Measurements from ENCODE around the gene RPTOR. TPM values are rescaled to one million over a fixed set of nuclear protein-coding genes. Genes with fewer than 3 reads are reported as not detected.

RPTOR gene
- total RNA-seq, 1 donor from 2014 or later, result 21.8 TPM

DNA sequence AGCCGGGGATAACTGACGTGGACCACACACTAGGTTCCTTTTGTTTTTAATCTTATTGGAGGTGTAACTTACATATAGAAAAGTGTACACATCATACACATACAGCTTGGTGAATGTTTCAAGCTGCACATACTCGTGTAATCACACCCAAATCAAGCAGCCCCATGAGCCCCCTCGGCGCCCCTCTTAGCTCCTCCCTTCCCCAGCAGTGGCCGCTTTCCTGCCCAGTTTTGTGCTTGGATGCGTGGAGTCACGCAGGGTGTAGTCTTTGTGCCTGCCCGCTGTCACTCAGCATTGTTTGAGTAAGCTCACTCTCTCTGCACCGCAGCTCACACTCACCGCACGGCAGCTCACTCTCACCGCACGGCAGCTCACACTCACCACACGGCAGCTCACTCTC, 295.3 kb downstream of the RPTOR start:
- intact Hi-C loops (cut with micrococcal nuclease), result no loop called here
- TF ChIP-seq, protein P1, sequence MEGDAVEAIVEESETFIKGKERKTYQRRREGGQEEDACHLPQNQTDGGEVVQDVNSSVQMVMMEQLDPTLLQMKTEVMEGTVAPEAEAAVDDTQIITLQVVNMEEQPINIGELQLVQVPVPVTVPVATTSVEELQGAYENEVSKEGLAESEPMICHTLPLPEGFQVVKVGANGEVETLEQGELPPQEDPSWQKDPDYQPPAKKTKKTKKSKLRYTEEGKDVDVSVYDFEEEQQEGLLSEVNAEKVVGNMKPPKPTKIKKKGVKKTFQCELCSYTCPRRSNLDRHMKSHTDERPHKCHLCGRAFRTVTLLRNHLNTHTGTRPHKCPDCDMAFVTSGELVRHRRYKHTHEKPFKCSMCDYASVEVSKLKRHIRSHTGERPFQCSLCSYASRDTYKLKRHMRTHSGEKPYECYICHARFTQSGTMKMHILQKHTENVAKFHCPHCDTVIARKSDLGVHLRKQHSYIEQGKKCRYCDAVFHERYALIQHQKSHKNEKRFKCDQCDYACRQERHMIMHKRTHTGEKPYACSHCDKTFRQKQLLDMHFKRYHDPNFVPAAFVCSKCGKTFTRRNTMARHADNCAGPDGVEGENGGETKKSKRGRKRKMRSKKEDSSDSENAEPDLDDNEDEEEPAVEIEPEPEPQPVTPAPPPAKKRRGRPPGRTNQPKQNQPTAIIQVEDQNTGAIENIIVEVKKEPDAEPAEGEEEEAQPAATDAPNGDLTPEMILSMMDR (IDR thresholded peaks at IDR 0.05; ENCODE audit: borderline replicate concordance), result no peak
- no peak overlapping the region for H3K4me3 ChIP-seq
- no peak overlapping the region for H3K27ac ChIP-seq (replicated peaks)
- H3K9me3 ChIP-seq (replicated peaks), result no peaks in the 10 kb centered on the region
- H3K36me3 ChIP-seq, result peaks cover 14% of the 10 kb centered on the region
- no peaks in the 10 kb centered on the region for H3K27me3 ChIP-seq (ENCODE audit: low read depth)
- H3K4me1 ChIP-seq, result no peaks in the 10 kb centered on the region
- peak; percentile 2 for DNase-seq

DNA sequence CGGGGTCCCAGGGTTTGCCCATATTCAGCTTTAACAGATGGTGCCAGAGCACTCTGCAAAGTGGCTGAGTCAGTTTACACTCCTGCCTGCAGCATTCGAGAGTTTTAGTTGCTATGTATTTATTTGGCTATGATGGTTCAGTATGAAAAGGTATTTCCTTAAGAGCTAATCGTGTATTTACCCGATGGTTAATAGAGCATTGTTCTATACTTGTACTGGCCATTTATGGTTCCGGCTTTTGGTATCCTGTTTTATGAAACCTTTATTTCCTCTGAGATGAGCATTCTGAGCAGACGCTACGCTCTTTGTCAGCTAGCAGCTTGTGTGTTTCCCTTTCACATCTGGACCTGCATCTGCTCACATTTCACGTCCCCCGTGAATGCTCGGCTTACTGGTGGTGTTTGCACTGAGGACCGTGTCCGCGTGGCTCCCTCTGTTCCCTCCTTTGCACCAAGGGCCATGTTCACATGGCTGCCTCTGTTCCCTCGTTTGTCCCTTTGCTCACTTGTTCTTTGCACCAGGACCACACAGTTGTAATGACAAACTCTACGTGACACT, 297.9 kb downstream of the RPTOR start:
- Histone ChIP-seq H3K27ac (replicated peaks) (no peak overlapping the region), H3K27me3 (ENCODE audit: low read depth) (no peaks in the 10 kb centered on the region), H3K9me3 (replicated peaks) (no peaks in the 10 kb centered on the region), H3K4me1 (no peaks in the 10 kb centered on the region), H3K36me3 (peaks cover 26% of the 10 kb centered on the region), H3K4me3 (no peak overlapping the region)
- DNase-seq, result no peak
- intact Hi-C loops (cut with micrococcal nuclease), result no loop called here
- TF ChIP-seq, protein P1 (IDR thresholded peaks at IDR 0.05; ENCODE audit: borderline replicate concordance), result no peak

DNA sequence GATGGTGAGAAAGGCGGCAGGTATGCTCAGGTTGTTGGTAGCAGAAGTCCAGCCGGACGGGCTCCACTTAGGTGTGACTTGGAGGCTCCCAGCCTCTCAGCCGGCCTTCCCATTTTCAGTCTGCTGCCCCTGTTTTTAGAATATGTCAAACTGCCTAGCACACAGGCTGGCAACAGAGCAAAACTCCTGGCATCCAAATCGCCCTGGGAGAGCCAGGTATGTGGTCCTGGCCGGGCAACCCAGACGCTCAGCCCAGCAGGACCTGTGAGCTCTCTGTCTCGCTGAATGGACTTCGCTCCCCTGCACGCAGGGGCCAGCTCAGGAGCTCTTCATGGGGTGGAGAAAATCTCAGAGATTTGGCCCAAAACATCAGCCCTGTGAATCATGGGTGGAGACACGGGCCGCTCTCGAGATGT, 299.1 kb downstream of the RPTOR start:
- peaks cover 26% of the 10 kb centered on the region for H3K36me3 ChIP-seq
- intact Hi-C loops (cut with micrococcal nuclease), result no loop called here
- no peaks in the 10 kb centered on the region for H3K9me3 ChIP-seq (replicated peaks)
- no peaks in the 10 kb centered on the region for H3K27me3 ChIP-seq (ENCODE audit: low read depth)
- DNase-seq, result no peak
- H3K27ac ChIP-seq (replicated peaks), result no peak overlapping the region
- H3K4me3 ChIP-seq, result no peak overlapping the region
- no peaks in the 10 kb centered on the region for H3K4me1 ChIP-seq
- TF ChIP-seq, protein P1 (IDR thresholded peaks at IDR 0.05; ENCODE audit: borderline replicate concordance), result no peak

DNA sequence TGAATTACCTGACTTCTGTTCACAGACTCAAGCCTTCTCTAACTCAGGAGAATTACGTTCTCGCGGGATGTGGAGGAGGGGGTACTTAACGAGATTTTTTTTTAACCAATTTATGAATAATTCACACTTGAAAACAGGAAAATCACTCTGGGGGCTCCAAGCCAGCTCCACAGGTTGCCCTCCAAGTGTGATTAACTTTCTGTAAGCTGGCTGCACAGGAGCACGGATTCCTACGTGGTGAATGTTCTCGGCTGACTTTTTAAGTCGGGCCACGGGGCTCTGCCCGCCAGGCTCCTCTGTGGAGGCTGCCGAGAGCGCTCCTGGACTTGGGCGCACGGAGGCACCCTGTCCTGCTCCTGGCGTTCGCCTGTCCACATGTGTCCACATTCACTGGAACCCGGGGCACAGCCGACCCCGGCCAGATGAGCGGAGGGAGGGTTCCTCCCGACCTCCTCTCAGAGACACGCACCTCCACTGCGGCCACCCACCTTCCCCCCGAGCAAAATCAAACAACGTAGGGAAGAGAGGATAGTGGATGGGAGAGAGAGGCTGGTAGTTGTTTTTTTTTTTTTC, 299.9 kb downstream of the RPTOR start:
- no peaks in the 10 kb centered on the region for H3K27me3 ChIP-seq (ENCODE audit: low read depth)
- H3K27ac ChIP-seq (replicated peaks), result no peak overlapping the region
- intact Hi-C loops (cut with micrococcal nuclease), result no loop called here
- no peaks in the 10 kb centered on the region for H3K9me3 ChIP-seq (replicated peaks)
- DNase-seq, result no peak
- no peak overlapping the region for H3K4me3 ChIP-seq
- peaks cover 27% of the 10 kb centered on the region for H3K36me3 ChIP-seq
- H3K4me1 ChIP-seq, result no peaks in the 10 kb centered on the region
- TF ChIP-seq, protein P1 (IDR thresholded peaks at IDR 0.05; ENCODE audit: borderline replicate concordance), result no peak

DNA sequence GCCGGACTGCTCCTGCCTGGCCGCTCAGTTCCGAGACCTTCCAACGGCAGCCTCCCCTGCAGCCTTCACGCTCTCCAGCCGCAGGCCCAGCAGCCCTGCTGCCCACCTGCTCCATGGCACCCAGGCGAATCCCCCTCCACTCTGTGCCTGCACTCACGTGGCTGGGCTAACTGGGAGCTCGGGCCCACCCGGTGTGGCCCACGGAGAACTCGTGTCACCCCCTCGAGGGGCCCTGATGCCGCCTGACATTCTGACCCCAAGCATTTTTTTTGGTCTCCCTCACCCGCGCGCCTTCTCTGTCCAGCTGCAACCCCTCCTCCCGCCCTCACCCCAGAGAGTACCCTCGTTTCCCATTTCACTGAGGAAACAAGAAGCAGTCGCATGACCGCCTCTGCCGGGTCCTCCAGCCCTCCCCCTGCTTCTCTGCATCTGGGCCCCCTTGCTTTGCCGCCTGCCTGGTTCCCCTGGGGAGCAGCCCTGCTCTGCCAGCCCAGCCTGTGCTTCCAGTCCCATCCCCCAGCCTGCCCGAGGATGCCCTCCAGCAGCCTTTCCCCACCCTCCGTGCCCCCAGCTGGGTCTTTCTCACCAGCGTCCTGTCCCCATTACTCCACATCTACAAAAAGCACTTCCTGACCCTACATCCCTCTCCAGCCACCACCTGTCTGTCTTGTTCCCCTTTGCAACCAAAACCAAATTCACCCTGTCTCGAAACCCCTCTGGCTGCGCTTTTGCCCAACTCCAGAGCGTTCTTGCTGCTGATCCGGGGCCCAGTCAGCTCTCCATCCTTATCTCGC, 300.6 kb downstream of the RPTOR start:
- no peak for DNase-seq
- Histone ChIP-seq H3K36me3 (peaks cover 27% of the 10 kb centered on the region), H3K4me3 (no peak overlapping the region), H3K27ac (replicated peaks) (no peak overlapping the region), H3K4me1 (no peaks in the 10 kb centered on the region), H3K9me3 (replicated peaks) (no peaks in the 10 kb centered on the region), H3K27me3 (ENCODE audit: low read depth) (no peaks in the 10 kb centered on the region)
- intact Hi-C loops (cut with micrococcal nuclease), result no loop called here
- TF ChIP-seq, protein P1 (IDR thresholded peaks at IDR 0.05; ENCODE audit: borderline replicate concordance), result no peak
